D341Med (cell line): ENCODE results near the gene MEF2C.

Experiments used
- DNase-seq: peaks from one replicate; pipeline ENCODE4 v3.0.0; 2012; ENCODE audit warnings: low spot score

MEF2C gene

GRCh38 chr5:88758591-88758990 is 124.4 kb downstream of the MEF2C start:
- DNase-seq: no peak

GRCh38 chr5:88758184-88758583 is 124.8 kb downstream of the MEF2C start:
- DNase-seq: no peak

GRCh38 chr5:88756953-88757352 is 126.0 kb downstream of the MEF2C start:
- DNase-seq: no peak

- no peak for DNase-seq
Measured at GRCh38 chr5:88748666-88749065, 134.3 kb downstream of the MEF2C start.

- DNase-seq: no peak
Measured at GRCh38 chr5:88746438-88746882, 136.5 kb downstream of the MEF2C start.

GRCh38 chr5:88745093-88745696 is 137.8 kb downstream of the MEF2C start:
- DNase-seq: no peak

- no peak for DNase-seq
Measured at GRCh38 chr5:88743231-88743834, 139.7 kb downstream of the MEF2C start.

GRCh38 chr5:88741964-88742363 is 141.0 kb downstream of the MEF2C start:
- DNase-seq: no peak

- no peak for DNase-seq
Measured at GRCh38 chr5:88740604-88741185, 142.3 kb downstream of the MEF2C start.

GRCh38 chr5:88736494-88736893 is 146.5 kb downstream of the MEF2C start:
- DNase-seq: no peak

GRCh38 chr5:88734983-88735382 is 148.0 kb downstream of the MEF2C start:
- DNase-seq: no peak

- DNase-seq: no peak
Measured at GRCh38 chr5:88734191-88734640, 148.8 kb downstream of the MEF2C start.

GRCh38 chr5:88732862-88733261 is 150.1 kb downstream of the MEF2C start:
- no peak for DNase-seq

GRCh38 chr5:88732181-88732633 is 150.8 kb downstream of the MEF2C start:
- DNase-seq: no peak

GRCh38 chr5:88729829-88730182 is 153.2 kb downstream of the MEF2C start:
- no peak for DNase-seq

- DNase-seq: peak; percentile 41
Measured at GRCh38 chr5:88729084-88729828, 153.7 kb downstream of the MEF2C start.

GRCh38 chr5:88727705-88728313 is 155.2 kb downstream of the MEF2C start:
- no peak for DNase-seq

GRCh38 chr5:88725454-88725853 is 157.5 kb downstream of the MEF2C start:
- DNase-seq: no peak

GRCh38 chr5:88724201-88724600 is 158.8 kb downstream of the MEF2C start:
- no peak for DNase-seq

- DNase-seq: no peak
Measured at GRCh38 chr5:88722546-88723073, 160.4 kb downstream of the MEF2C start.

- no peak for DNase-seq
Measured at GRCh38 chr5:88719434-88719833, 163.6 kb downstream of the MEF2C start.

- no peak for DNase-seq
Measured at GRCh38 chr5:88718736-88719135, 164.2 kb downstream of the MEF2C start.
